Measurements from ENCODE around the gene CPT1B. TPM values are rescaled to one million over a fixed set of nuclear protein-coding genes. Genes with fewer than 3 reads are reported as not detected.

CPT1B gene
- total RNA-seq, 1 donor from 2014 or later: 2.1 TPM

DNA sequence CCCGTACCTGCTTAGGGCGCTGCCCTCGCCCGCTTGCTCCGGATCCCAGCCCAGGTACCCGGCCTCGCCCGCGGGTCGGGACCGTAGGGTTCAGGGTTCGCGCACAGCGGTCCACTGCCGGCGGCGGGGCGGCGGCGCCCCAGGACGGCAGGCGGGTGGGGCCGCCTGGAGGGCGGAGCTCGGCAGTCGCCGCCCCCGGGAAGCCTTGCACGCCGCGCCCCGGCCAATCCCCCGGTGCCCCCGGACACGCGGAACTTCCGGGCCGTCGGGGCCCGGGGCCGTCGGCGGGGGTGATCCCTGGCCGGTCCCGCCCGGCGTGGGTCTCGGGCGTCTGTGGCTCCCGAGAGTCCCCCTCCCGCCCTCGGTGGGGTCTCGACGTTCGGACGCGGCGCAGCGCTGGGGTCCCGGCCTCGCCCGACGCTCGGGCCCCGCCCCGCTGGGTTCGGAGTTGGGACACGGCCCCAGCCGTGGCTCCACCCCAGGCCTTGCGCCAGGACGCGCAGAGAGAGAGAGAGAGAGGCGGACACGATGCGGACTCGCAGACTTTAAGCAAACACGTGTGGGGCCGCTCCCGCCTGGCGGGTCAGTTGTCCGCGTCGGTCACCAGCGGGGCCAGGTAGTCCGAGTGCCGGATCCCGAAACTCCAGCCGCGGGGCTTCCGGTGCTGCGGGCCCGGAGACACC, 48.2 kb downstream of the CPT1B start, which contains the start of gene TYMP:
Gene TYMP (minus strand): TSS at position 116 of the 683 bp plus-strand sequence. CDS start 303 bp downstream, outside the sequence.
- Histone ChIP-seq H3K27me3 (ENCODE audit: control insufficient read depth, insufficient read depth, low read length) (peaks cover 15% of the 10 kb centered on the region), H3K36me3 (ENCODE audit: control insufficient read depth, insufficient read depth, low read length) (no peaks in the 10 kb centered on the region), H3K4me3 (ENCODE audit: low read depth, low read length) (peak within 1 kb of the TSS; percentile 47)
- DNase-seq (ENCODE audit: low read depth): no peak
- TF ChIP-seq, protein P1, sequence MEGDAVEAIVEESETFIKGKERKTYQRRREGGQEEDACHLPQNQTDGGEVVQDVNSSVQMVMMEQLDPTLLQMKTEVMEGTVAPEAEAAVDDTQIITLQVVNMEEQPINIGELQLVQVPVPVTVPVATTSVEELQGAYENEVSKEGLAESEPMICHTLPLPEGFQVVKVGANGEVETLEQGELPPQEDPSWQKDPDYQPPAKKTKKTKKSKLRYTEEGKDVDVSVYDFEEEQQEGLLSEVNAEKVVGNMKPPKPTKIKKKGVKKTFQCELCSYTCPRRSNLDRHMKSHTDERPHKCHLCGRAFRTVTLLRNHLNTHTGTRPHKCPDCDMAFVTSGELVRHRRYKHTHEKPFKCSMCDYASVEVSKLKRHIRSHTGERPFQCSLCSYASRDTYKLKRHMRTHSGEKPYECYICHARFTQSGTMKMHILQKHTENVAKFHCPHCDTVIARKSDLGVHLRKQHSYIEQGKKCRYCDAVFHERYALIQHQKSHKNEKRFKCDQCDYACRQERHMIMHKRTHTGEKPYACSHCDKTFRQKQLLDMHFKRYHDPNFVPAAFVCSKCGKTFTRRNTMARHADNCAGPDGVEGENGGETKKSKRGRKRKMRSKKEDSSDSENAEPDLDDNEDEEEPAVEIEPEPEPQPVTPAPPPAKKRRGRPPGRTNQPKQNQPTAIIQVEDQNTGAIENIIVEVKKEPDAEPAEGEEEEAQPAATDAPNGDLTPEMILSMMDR (IDR thresholded peaks at IDR 0.05; ENCODE audit: insufficient read depth, low read length, poor library complexity, severe bottlenecking): no peak

DNA sequence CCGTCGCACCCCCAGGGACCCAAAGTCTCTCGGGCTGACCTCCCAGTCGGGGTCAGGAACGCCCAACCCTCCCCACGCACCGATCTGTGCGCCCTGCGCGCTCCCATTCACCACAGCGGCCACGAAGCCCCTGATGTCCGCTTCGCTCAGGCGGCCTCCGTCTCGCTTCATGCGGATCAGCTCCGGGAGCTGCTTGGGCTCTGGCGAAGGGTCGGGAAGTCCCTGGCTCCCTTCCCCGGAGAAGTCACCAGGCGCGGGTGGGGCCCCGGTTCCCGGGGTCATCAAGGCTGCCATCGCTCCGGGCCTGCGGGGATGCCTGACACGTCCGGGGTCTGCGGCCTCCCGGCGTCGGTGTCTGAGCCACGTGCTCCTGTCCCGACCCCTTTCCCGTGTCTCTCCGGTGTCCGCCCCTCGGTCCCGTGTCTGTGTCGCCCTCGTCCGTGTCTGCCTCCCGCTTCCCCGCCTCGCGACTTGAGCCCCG, 48.8 kb downstream of the CPT1B start:
- no peaks in the 10 kb centered on the region for H3K36me3 ChIP-seq (ENCODE audit: control insufficient read depth, insufficient read depth, low read length)
- DNase-seq (ENCODE audit: low read depth): no peak
- peaks cover 15% of the 10 kb centered on the region for H3K27me3 ChIP-seq (ENCODE audit: control insufficient read depth, insufficient read depth, low read length)
- H3K4me3 ChIP-seq (ENCODE audit: low read depth, low read length): peak overlapping the region; percentile 22
- TF ChIP-seq, protein P1 (IDR thresholded peaks at IDR 0.05; ENCODE audit: insufficient read depth, low read length, poor library complexity, severe bottlenecking): no peak

DNA sequence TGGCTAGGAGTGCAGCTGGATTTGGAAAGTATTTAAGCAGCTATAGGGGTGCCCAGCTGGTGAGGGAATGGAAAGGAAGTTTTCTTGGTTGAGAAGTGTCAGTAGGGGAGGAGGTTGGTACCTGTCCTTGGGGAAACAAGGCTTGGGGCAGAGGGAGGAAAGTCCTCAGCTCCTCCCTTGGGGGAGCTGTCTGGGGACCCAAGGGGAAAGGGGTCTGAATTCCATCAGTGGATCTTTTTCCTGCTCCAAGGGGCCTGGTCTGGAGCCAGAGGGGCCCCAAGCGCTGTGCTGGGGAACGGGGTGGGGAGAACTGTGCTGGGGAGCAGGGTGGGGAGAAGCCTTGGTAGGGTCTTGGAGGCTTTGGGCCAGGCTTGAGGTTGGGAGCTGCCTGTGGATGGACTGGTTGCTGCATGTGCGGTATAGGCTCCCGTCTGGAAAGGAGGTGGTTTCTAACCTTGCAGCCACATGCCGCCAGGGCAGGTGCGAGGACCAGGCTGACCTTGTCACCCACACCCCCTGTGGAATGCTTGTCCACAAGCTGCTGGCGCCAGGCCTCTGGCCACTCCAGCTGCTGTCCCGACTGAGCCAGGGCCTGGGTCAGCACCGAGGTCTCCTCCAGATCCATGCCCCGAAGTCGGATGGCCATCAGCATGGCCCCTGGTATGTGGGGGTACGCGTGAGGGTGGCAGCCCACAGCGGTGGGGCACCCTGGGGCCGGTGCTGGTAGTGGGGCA, 49.4 kb downstream of the CPT1B start:
- no peak for DNase-seq (ENCODE audit: low read depth)
- TF ChIP-seq, protein P1 (IDR thresholded peaks at IDR 0.05; ENCODE audit: insufficient read depth, low read length, poor library complexity, severe bottlenecking): no peak
- no peak overlapping the region for H3K4me3 ChIP-seq (ENCODE audit: low read depth, low read length)
- H3K27me3 ChIP-seq (ENCODE audit: control insufficient read depth, insufficient read depth, low read length): peaks cover 15% of the 10 kb centered on the region
- no peaks in the 10 kb centered on the region for H3K36me3 ChIP-seq (ENCODE audit: control insufficient read depth, insufficient read depth, low read length)

DNA sequence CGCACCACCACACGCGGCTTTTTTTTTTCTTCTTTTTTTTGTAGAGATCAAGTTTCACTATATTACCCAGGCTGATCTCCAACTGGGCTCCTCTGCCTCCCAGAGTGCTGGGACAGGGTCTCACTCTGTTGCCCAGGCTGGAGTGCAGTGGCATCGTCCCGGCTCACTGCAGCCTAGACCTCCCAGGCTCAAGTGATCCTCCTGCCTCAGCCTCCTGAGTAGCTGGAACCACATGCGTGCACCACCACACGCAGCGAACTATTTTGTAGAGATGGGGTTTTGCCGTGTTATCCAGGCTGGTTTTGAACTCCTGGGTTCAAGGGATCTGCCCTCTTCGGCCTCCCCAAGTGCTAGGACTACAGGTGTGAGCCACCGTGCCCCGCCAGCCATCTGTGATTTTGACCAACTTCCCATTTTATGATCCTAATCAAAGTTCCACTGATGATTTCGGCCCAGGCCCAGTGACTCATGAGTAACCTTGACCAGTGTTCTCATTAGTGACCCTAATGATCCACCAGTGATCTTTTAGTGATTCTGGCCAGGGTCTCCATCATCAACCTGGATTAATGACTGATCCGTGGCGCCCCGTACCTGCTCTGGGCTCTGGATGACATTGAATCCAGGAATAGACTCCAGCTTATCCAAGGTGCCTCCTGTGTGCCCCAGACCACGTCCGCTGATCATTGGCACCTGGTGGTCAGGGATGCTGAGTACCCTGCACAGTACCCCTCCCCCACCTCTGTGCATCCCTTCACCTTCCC, 50.1 kb downstream of the CPT1B start:
- Histone ChIP-seq H3K27me3 (ENCODE audit: control insufficient read depth, insufficient read depth, low read length) (peaks cover 15% of the 10 kb centered on the region), H3K36me3 (ENCODE audit: control insufficient read depth, insufficient read depth, low read length) (peaks cover 2% of the 10 kb centered on the region), H3K4me3 (ENCODE audit: low read depth, low read length) (no peak overlapping the region)
- DNase-seq (ENCODE audit: low read depth): no peak
- TF ChIP-seq, protein P1 (IDR thresholded peaks at IDR 0.05; ENCODE audit: insufficient read depth, low read length, poor library complexity, severe bottlenecking): no peak

DNA sequence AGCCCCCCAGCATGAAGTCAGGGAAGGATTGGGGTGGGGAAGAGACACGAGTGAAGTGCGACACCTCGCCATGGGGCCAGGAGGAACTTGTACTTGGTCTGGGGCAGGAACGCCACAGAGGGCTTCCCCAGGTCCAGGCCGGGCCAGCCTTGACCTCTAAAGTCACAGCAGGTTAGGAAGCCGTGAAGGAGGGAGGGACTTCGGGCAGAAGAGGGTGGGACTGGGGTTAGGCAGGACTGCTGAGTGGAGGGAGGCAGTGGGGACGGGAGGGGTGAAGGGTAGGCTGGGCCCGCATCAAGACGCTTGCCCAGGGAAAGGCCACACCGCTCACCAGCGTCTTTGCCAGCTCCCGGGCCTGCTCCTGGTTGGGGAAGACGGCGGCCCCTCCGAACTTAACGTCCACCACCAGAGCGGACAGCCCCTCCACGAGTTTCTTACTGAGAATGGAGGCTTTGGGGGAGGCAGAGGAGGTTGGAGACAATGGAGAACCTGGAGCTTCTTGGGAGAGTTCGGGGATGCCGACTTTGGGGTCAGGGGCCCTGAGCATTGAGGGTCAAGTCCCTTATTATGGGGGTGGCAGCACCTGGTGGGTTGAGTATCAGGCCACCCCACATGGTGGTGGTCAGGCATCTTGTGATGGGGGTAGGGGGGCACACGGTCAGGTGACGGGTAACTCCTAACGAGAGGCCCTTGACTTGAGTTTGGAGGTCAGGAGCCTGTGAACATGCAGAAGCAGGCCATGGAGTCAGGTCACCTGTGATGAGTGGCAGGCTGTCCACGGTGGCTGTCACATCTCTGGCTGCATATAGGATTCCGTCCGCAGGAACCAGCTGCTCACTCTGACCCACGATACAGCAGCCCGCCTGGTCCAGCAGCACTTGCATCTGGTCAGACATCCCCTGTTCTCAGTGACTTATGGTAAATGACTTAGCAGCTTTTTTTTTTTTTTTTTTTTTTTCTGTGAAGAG, 51.1 kb downstream of the CPT1B start:
- DNase-seq (ENCODE audit: low read depth): no peak
- Histone ChIP-seq H3K36me3 (ENCODE audit: control insufficient read depth, insufficient read depth, low read length) (peaks cover 4% of the 10 kb centered on the region), H3K4me3 (ENCODE audit: low read depth, low read length) (peak overlapping the region; percentile 53), H3K27me3 (ENCODE audit: control insufficient read depth, insufficient read depth, low read length) (peaks cover 15% of the 10 kb centered on the region)
- TF ChIP-seq, protein P1 (IDR thresholded peaks at IDR 0.05; ENCODE audit: insufficient read depth, low read length, poor library complexity, severe bottlenecking): no peak

Data from kidney epithelial cell (primary cell).